HUDEP-2 (cell line): Measurements from ENCODE around the gene AFF3.
"Not testable (repeated sequence)": the region's sequence is repeated elsewhere in the genome, so short reads cannot be mapped to it uniquely, and the experiment has no call there.

Source experiments
- DNase-seq, 76 experiments: peaks; one replicate each; lab custom pipeline; 2025; ENCODE audit not compliant: unreplicated experiment in 76 of 76; lab: John Stamatoyannopoulos, UW

The AFF3 gene

DNA sequence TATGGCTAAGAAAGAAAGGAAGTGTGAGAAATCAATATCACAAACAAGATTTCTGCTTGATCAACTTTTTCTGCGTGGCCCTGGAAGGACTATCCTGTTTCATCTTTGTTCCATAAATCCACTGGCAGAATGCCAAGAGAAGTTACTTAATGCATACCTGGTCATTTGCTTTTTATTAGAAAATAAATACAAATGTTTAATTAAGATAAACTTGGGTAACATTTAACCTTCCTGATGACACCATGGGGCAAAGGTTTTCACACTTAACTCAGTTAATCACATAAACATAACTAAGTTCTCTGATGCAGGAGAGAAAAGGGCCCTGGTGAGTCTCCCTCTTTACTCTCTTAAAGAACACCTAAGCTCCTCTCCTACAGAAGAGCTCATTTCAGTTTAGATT is 203.3 kb downstream of the AFF3 start:
- DNase-seq = no peak

DNA sequence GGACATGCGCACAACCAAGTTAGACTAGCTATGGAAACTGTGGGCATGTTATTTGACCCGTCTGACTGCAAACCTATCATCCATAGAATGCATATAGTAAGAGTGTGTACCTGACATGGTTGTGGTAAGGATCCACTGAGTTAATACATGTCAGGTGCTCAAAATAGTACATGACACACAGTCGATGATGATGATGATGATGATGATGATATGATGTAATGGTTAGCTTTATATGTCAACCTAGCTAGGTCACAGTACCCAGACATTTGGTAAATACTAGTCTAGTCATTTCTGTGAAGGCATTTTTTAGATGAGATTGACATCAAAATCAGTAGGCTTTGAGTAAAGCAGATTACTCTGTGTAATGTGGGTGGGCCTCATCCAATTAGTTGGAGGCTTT is 204.1 kb downstream of the AFF3 start:
- no peak for DNase-seq

DNA sequence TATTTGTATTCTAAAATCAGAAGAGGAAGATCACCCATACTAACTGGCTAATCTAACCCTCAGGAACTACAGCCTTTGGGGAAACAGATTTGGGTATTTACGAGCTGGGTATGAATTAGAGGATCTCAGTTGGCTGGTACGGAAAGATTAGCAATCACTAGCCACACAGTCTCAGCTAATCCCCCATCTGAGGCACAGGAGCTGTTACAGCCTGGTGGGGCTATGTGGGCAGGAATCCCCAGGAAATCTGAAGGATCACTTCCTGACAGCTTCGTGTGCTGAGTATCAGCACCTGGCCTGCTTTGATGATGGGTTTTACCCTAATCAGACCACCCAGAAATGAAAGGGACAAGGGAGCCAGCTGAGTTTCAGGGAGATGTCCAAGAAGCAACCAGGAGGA is 206.3 kb downstream of the AFF3 start:
- no peak for DNase-seq

DNA sequence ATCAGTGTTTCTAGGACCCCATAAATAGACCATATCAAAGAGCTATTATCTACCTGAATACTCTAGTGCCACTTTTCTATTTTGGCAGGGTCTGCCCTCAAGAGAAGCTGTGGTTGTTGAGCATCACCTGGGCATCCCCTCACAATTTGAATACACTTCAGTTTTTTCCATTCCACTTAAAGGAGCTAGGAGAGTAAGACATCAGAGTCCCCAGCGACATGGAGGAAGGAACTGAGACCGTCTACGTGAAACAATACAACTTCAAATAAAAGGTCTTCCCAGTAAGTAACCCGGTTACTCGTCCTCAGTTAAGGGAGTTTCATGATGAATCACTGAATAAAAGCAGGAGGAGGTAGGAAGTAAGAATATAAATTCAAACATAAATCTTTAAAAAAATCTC is 206.7 kb downstream of the AFF3 start:
- no peak for DNase-seq

DNA sequence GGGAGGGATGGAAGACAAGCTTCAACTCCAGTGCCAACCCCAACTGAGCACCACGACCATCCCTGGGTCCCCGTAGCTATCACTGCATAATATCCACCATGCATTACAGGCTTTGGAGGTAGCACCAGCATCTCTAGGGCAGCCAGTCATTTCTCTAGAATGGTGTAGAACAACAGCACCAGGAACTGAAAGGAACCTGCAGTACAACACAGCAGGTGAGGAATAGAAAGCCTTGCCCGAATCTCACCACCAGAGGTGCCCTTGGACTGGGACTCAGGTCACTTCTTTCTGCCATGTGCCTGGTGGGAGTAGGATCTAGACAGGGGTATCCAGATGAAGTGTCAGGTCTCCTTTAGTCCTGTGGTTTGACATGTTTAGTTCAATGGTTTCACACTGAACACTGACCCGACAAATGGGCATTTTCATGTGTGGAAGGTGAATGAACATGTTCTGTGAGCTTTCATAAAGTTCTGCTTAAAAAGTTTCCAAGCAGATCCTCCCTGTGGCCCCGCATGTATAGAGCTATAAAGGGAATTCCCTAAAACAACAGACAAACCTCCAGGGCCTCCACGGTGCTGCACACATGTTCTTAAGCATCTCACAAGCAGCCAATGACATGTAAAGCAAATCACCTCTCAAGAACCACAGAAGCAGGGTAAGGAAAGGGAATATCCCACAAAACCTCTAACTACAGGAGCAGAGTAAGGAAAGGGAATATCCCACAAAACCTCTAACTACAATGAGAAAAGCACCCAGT is 208.3 kb downstream of the AFF3 start:
- DNase-seq = no peak

DNA sequence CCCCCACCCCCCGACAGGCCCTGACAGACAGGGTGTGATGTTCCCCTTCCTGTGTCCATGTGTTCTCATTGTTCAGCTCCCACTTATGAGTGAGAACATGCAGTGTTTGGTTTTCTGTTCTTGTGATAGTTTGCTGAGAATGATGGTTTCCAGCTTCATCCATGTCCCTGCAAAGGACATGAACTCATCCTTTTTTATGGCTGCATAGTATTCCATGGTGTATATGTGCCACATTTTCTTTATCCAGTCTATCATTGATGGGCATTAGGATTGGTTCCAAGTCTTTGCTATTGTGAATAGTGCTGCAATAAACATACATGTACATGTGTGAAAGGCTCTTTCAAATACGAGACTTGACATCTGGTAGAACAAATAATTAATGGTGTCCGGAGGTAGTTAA is 208.9 kb downstream of the AFF3 start:
- DNase-seq = not testable (repeated sequence)

DNA sequence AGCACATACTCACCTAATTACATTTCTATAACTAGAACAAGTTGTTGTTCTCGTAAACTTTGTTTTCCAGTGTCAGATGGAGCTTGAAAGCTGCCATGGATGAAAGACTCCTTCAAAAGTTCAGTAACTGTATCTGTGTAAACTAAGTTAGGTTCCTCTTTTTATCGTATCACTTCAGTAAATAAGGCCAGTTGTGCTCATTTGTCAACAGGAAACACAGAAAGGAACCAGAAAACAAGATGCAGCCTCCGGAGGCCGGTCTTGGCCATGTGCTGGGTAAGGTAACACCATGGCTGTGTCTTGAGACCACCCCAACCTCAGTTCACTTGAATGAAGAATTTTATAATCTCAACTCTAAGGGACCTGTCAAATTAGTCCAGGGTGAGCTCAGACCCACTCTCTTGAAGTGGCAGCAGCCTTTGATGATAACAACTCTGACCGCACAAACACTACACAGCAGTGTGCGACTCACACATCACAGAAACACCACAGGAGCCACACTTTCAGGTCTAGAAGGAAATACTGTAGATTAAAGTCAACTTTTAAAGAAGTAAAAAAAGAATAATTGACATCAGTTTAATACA is 213.8 kb downstream of the AFF3 start:
- no peak for DNase-seq

DNA sequence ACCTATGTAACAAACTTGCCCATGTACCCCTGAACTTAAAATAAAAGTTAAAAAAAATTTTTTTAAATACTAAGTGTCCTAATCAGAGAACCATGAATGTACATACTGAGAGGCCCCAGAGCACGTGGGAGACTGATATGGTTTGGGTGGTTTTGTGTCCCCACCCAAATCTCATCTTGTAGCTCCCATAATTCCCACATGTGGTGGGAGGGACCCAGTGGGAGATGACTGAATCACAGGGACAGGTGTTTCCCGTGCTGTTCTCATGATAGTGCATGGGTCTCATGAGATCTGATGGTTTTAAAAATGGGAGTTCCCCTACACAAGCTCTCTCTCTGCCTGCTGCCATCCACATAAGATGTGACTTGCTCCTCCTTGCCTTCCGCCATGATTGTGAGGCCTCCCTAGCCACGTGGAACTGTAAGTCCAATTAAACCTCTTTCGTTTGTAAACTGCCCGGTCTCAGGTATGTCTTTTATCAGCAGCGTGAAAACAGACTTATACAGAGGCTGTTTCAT is 214.6 kb downstream of the AFF3 start:
- DNase-seq = not testable (repeated sequence)

DNA sequence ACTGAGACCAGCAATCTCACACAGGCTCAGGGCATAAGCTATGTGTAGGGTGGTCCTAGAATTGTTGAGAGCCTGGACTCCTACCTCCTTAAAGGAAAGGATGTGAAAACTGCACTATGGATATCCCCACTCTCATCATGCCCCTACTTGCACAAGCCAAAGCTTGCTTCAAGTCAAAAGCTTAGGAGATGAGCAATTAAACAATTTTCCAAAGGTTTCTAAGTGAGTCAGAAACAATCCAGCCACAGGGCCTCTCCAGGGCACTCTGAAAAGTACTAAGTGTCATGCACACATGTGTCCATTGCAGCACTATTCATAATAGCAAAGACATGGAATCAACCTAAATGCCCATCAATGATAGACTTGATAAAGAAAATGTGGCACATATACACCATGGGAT is 215.4 kb downstream of the AFF3 start:
- DNase-seq = no peak

DNA sequence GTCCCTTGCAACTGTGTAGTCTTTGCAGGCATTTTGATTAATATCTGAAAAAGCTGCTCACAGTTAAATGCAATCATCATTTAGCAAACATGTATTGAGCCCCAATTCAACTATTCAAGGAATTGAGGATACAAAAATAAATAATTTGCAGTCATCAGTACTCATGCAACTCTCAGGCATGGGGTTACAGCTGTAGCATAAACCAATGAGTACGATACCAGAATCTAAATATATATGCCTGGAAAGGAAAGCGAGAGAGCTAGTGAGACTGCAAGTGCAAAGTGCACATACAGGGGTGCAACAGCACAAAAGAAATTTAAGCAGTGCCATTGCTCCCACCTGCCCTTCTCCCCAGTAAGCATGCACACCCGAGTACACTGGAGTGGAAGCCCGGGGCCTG is 216.4 kb downstream of the AFF3 start:
- no peak for DNase-seq

DNA sequence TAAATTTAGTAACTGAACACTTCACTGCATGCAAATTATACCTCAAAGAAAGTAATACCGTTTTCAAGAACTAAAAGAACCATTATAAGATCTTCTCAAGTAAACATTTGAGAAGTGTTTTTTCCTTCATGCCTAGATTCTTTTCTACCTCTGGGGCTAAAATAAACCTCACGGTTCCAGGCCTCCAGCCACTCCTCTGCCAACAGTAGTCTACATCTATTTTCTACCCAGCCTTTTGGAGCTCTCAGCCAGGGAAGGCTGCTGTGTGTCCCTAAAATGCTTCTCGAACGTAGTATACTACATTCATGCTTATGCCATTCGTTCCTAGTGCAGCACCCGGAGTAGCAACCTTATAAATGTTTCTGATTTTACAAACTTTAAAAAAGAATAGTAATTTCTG is 219.7 kb downstream of the AFF3 start:
- no peak for DNase-seq

DNA sequence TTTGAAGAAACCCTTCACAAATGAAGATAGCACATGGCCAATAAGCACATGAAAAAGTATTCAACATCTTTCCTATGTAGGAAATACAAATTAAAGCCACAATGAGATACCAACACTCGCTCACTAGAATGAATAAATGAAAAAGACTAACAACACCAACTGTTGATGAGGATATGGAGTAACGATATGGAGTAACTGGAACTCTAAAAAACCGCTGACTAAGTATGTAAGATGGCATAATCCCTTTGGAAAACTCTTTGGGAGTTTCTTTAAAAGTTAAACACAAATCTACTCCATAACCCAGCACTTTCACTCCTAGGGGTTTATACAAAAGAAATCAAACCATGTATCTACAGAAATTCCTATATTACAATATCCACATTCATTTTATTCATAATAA is 220.5 kb downstream of the AFF3 start:
- DNase-seq = no peak

DNA sequence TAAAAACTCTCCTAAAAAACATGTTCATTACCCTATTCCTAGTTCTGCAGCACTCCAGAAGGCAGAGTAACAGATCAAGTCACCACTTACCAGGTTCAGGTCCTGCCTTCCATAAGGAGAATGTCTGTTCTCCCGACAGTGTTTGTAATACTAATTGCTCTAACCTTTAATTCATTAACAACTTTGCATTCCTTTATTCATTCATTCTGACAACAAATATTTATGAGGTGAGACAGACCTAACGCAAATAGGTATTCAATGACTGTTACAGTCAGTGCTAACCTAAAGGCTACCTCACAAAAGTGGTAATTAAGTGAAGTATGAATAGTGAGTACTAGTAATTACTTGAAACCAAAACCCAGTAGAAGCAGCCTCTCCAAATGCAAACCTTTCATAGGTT is 224.0 kb downstream of the AFF3 start:
- DNase-seq = no peak

DNA sequence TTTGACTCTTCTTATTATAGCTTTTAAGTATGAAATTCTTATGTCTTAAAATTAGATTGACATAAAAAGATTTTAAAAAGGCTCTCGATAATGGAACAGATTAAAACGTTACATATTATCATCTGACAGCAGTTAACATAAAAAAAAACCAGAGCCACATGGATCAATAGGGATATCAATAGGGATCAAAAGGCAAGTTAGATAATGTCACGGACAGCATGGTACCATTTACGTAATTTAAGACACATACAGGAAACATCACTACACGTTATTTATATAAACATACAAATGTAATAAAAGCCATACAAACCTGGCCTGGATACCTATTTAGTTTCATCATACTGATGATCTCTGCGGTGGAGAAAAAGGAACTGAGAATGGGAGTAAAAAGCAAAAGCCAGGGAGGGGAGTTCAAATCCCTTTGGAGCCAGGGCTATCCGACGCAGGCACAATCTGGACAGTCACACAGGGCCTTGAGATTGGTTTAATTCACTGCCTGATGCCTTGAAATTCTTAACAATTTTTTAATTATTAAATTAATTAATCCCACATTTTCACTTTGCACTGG is 227.2 kb downstream of the AFF3 start:
- DNase-seq = no peak

DNA sequence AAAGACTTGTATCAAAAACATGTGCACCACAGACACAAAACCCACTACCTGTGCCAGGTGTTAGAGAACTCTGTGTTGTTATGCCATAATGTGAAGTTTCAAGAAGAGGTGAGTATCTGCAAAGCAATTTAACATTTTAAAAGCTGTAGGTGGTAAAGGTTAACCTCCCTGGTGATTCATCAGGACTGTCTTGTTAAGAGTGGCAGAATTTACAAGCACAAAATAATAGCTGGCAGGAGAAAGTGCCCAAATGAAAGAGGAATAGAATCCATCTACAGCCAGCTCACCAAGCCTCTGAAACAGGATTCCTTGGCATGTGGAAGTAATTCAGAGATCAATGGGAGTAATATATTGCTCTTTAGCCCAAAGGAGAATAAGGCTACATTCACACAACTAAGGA is 230.7 kb downstream of the AFF3 start:
- DNase-seq = no peak

DNA sequence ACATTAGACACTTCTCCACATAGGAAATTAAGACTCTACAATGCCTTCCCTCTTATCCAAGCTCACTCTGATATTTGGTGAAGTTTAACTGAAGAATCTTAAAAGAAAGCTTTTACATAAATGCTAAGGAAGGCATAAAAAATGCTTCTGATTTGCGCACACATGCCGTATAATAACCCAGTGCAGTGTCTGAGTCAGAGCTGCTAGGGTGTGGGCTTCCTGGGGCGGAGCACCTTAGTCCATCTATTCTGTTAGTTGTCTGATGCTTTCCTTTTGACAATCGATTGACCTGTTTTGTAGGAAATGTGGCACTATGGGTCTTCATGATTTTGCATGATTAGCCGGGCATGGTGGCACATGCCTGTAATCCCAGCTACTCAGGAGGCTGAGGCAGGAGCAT is 231.5 kb downstream of the AFF3 start:
- no peak for DNase-seq

DNA sequence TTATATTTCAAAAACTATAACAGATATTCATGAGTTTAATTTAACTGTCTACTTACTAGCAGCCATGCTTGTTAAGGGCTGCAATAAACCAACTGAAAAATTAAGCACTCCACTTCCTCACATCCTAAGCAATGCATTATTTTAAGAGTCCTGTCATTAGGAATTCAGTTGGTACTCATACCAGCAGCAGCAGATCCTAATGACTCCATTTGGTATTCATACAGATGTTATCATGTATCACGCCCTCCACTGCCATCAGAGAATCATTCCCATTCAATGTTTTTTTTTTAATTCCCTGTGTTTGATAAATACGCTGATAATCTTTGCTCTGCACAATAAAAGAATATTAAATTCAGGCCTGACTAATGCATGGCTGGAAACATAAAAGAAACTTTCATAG is 236.8 kb downstream of the AFF3 start:
- no peak for DNase-seq

DNA sequence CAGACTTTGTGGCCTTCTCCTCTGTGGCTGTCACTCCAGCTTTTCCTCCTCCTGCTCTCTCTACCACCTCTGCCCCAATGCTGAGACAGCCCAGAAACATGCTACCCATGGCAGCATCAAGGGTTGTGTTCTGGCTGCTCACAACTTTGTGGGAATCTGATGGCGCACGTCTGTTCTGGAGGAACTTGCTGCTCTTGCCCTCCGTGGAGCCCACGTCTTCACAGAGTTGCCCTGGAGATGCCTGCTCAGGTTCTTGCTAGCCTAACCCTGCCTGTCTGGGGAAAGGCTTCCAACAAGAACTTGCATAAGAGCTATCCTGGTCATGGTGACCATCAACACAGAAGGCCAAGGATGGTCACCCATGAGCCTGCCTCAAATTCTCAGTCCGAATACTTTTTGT is 237.4 kb downstream of the AFF3 start:
- DNase-seq = no peak

DNA sequence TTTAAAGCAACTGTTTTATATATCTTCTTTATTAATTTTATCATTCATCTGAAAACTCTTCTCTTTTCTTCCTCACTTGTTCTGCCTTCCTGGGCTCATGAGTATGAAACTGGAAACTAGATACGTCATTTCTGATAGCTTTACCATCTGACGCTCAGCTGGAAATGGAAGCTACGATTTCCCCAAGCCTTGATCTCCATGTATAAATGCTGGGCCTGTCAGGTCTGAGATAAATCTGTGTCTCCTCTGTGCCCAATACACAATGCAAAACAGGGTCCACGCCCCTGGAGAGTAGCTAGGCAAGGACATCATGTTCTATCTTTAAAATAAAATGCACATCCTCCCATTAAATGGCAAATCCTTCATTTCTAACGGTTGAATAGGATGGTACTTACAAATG is 238.4 kb downstream of the AFF3 start:
- DNase-seq = no peak

DNA sequence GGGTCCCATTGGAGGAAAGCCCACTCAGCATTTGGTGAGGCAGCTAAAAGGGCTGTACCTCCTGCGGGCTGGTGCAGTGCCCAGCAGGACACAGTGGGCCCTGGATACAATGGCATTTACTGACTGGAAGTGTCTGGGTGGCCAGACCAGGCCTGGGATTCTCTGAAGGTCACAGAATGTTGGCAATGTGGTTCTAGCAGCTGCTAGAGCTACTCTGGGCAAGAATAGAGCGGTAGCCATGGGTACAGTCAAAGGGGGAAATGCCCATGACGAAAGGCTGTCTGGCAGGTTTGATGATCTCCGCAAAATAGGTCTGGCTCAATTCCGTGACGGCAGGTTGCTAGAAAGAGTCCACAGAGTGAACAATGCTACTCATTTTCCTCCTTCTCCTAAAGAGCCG is 241.8 kb downstream of the AFF3 start:
- no peak for DNase-seq

DNA sequence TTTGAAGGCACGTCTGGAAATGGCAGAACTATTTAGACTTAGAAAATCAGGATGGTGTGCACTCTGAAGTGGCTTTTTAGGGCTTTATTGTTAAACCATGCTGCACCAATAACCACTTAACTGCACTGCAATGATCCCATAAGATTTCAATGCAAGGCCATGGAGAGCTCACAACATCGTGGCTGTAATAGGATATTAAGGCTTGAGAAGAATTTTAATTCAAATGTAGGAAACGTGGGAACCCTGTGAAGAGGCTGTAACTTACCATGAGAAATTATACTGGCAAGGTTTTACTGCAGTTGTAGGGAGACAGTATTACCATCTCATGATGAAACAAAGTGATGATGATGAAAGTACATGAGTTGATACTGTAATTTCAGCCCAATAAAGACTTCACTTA is 242.5 kb downstream of the AFF3 start:
- no peak for DNase-seq
